Esophagus mucosa (tissue), 1 donor: ENCODE data around the gene MAML1. TPM values are rescaled to one million over a fixed set of nuclear protein-coding genes. Genes with fewer than 3 reads are reported as not detected.
A peak's percentile ranks its signal among the peaks of the same experiment; 100 is the strongest.

Experiments
- ATAC-seq: fragments of 200-7000 bp; cut with Tn5 transposase; one replicate; pipeline ENCODE4 v1.9.1; 2020
- total RNA-seq: library from RNA; stranded (reverse); gene quantifications from one replicate; pipeline ENCODE4 v1.2.4, GENCODE V29; 2023
- donor health status: DM: yes; HTN: yes; CAD: no.

MAML1 gene
- total RNA-seq, 1 donor from 2014 or later: 15.4 TPM

DNA sequence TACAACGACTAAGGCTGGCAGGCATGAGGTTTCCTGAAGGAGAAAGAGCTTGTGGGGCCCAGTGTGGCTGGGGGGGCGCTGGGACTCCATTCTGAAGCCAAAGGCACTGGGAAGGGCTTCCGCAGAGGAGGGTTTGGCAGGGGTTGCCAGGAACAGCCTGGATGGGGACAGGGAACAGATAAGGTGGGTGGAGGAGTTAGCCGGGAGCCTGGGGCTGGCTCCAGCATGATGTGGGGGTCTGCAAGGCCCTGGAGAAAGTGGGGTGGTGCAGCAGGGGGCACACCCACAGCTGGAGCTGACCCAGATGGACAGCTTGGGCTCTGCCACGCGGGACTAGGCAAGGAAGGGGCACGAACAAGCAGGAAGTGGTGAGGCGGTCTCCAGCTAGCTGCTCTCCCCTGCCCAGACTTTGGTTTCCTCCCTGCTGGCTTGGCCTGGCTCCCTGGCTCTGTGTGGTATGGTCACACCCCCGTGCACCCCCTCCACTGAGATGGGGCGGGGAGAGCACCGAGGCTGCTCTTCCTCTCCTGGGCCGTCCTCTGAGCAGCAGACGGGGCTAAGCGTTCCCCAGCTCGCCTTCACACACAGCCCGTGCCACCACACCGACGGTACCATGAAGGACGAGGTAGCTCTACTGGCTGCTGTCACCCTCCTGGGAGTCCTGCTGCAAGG is 61.0 kb downstream of the MAML1 start, which contains the start of gene LTC4S:
LTC4S (plus strand) TSS at position 519 of the 672 bp plus-strand sequence; CDS start at position 614, 95 bp downstream.
- peak; percentile 32 for ATAC-seq

DNA sequence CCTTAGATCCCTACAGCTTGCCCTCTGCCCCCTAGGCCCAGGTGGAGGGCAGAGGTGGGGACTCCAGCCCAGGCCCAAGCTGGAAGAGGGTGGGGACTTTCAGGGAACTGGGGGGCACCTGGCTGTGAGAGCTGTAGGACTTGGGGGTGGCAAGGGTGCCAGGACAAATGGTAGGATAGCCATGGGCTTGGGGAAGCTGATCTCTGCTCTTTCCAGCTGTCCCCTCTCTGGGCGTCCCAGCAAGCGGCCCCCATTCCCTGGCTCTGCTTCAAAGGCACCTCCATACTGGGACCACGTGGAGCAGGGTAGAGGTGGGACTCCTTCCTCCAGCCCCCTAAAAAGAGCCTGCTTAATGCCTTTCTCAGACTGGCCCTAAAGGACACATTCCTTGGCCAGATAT is 61.5 kb downstream of the MAML1 start:
- no peak for ATAC-seq

DNA sequence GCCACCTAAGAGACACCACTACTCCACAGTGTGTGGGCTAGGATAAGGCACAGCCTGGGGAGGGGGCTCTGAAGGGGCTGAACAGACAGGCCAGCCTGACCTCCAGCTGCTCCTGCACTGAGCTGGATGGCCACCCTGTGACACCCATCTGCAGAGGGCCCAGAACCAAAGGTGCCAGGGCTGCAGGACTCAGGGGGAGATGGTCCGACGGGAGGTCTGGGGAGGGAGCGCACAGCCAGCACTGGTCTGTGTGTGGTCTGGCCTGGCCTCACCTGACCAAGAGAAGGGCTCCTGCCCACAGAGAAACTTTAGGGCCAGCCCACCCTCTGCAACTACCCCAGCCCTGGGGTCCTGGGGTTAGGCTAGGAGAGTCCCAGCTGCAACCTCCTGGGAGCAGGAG is 62.0 kb downstream of the MAML1 start:
- peak; percentile 0 for ATAC-seq

DNA sequence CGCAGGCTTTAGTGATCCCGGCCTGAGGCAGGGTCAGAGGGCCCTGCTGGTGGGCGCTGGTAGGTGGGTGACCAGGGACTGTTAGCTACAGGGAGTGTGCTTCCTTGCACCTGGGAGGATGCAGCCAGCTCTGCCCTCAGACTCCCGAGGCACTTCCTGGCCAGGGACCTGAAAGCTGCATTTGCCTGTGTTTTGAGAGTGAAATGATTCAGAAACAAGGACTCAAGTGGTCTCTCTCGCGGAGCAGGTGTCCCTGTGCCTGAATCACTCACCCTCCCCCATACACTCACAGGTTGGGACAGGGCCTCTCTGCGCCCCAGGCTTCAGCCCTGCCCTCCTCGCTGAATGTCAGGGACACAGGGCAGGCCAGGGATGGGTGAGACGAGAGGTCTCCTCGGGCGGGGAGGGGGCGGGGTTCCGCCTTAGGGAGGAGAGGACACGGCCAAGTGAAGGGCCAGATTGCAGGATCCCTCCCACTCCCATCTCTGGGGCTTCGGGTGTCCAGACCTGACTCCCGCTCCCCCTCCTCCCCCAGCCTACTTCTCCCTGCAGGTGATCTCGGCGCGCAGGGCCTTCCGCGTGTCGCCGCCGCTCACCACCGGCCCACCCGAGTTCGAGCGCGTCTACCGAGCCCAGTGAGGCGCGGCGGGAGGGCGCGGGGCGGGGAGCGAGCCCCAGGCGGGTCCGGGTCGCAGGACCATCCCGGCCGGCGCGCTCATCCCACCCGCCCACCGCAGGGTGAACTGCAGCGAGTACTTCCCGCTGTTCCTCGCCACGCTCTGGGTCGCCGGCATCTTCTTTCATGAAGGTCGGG is 62.6 kb downstream of the MAML1 start:
- ATAC-seq: peak; percentile 32

DNA sequence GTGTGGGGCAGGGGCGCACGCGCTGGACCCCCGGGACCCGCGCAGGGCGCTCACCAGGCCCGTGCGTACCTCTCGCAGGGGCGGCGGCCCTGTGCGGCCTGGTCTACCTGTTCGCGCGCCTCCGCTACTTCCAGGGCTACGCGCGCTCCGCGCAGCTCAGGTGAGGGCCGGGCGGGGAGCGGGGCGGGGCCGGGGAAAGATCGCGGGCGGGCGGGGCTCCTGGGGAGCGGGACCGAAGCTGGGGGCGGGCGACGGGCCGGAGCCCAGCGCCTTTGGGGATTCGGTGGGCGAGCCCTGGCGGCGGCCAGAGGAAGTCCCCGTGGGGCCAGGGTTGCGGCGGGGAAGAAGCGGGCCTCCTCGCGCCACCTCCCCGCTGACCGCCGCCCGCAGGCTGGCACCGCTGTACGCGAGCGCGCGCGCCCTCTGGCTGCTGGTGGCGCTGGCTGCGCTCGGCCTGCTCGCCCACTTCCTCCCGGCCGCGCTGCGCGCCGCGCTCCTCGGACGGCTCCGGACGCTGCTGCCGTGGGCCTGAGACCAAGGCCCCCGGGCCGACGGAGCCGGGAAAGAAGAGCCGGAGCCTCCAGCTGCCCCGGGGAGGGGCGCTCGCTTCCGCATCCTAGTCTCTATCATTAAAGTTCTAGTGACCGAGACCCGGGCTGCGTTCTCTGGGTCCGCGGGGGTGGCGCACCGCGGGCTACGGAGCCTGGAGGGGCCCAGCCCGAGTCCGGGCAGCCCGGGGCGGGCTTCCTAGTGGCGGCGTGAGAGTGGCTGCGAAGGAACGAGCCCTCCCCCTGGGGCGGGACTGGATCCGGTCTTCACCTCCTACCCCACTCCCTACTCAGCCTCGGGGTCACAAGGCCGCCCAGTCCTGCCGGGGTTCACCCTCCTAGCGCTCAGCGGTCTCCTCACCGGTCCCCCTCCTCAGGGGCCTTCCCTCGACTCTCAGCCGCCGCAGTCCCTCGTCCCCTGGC is 63.5 kb downstream of the MAML1 start:
- ATAC-seq: peak; percentile 73

DNA sequence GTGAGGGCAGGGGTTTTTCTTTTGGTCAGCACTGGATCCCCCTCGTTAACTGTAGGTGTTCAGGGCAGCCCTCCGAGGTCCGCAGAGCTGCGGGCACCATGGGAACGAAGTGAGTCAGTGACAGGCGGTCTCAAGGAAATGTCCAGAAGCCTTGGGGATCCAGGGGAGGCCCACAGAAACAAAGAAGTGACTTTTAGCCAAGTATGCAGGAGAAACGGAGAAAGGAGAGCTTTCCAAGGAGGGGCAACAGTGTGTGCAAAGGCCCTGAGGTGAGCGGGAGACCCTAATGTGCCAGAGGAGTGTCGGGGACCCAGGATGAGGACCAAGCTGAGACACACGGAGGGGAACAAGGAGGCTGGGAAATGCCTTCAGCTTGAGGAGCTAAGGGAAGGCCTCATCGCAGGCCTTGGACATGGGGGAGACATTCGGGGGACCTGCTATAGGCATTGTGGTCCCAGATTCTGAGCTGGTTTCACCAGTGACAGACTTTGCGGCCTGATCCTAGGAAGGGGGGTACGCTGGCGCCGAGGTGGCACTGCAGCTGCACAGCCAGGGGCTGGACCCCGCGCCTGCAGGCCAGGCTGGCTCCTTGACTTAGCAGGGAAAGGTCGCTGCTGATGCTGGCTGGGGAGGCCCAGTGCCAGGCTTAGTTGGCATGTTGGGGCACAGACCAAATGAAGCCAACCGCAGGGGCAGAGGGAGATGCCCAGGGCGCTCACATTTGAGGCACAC is 64.4 kb downstream of the MAML1 start:
- no peak for ATAC-seq

DNA sequence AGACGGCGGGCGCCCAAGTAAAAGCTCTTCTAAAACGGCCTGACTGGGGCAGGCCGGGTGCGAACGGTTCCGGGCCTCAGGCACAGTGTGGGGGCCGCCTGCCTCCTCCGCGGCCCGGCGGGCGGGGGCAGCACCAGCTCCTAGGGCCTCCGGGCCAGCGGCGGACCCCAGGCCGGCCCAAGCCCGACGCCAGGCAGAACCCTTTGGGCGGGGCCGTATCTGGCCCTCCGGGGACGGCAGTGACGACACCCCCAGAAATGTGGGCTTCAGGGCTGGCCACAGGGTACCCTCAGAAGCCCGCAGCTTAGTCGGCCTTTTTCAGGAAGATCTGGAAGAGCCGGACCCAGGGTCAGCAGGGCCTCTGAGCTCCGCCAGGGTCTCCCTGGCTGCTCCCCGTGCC is 65.1 kb downstream of the MAML1 start:
- no peak for ATAC-seq

DNA sequence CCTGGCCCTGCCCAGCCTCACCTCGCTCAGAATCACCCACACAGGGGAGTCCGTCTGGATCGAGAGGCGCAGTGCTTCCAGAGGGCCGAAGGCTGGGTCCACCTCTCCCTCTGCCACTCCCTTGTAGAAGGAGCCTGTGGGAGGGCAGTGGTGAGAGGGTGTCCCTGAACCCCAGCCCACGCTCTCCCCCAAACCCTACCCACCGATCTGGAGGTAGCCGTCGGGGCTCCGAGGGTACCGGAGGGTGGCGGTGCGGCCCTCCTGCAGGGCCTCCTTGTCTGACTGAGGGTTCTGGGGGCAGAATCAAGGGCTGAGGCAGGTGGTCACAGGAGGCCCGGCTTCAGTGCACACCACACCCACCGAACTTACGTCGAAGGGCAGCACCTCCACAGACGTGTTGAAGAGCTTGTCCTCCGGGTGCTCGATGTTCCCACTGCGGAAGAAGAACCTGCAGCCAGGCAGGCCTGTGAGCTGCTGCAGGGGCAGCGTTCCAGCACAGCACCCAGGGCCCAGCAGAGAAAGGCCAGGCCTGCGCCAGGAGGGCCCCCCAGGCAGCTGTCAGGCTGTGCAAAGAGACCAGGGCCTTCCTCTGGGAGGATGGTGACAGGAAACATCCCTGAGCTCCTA is 65.6 kb downstream of the MAML1 start:
- ATAC-seq: no peak

DNA sequence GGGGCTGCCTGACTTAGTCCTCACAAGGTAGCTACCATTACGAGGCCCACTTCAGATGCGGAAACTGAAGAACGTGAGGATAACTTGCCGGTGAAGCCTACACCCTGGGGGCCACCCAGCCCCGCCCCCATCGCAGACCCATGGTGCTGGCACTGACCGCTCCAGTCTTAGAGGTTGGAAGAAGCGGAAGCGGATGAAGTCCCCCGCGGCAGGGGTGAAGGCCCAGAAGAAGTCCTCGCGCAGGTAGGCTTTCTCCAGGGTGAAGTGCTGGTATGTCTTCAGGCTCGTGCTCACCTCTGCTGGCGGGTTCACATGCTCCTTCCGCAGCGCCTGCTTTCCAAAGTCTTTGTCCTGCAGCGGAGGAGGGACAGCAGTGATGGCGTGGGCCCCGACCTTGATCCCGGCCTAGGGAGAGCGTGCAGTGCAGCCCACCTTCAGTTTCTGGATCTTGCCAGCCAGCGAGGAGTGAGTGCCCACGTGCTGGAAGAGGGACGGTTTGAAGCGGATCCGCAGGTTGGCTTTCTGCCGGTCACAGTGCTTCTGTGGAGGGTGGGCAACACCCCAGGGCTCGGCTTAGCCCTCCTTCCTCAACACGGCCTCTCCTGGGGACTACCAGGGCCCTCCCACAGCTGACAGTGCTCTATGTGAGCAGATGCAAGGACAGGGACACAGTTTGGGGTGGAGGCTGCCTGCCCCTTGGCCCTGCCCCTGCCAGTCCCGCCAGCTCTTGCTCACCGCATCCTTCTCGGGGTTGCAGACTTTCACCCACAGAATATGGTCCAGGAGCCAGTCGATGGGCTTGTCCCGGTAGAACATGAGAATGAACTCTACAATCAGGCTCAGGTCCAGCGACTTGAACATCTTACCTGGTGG is 66.4 kb downstream of the MAML1 start:
- no peak for ATAC-seq

DNA sequence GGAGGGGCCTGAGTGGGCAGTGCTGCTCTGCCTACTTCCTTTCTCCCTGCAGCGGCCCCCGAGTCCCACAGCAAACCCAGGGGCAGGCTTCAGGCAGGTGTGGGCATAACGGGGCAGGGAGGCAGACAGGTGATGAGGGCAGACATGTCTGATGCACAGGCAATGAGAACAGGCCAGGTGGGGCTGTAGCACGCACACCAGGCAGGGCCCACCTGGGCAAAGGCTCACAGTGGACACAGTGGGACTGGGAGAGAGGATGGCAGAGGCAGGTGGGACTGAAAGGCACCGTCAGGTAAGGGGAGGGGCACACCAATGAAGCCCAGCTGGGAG is 67.0 kb downstream of the MAML1 start:
- ATAC-seq: no peak

DNA sequence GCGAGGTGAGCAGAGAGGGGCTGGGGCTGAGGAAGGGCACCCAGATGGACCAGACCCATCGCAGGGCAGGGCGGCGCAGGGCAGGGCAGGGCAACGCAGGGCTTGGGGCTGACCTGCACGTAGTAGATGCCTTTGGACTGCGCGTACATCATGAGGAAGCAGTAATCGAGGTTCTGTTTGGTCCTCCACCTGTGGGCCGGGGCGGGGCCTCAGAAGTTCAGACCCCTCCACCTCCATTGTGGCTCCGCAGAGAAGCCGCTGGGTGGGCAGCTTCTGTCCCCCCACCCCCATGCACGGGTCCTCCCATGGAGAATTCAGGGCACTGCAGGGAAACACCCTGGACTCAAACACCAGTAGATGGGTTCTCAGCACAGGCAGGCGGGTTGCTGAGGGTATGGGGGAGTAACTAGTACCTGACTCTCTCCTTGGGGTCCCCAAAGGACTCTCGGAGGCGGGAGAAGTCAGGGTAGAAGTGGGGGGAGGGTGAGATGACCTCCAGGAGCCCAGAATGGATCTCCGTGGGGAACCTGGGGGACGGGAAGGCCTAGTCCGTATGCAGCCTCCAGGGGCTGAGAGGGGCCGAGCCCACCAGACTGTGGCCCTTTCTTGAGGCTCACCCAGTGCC is 67.6 kb downstream of the MAML1 start:
- no peak for ATAC-seq

DNA sequence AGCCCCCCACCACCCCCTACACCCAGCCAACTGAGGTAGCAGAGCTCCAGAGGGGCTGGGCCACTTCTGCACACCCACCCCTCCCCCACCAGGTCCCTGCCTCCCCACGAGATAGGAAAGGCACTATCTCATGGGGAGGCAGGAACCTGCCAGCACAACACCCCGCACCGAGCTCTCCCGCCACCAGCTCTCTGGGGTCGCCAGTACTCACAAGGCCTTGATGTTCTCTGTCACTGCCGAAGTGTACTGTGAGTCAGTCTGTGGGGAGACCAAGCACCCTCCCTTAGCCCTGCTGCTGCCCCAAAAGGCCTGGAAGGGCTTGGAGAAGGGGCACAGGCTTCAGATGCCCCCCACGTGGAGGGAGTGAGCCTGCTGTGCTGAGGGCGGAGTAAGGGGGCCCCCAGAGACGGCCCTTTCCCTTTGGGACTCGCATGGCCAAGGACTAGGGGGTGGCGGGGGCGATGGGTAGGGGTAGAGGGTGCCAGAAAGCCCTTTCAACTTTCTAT is 68.1 kb downstream of the MAML1 start:
- no peak for ATAC-seq

DNA sequence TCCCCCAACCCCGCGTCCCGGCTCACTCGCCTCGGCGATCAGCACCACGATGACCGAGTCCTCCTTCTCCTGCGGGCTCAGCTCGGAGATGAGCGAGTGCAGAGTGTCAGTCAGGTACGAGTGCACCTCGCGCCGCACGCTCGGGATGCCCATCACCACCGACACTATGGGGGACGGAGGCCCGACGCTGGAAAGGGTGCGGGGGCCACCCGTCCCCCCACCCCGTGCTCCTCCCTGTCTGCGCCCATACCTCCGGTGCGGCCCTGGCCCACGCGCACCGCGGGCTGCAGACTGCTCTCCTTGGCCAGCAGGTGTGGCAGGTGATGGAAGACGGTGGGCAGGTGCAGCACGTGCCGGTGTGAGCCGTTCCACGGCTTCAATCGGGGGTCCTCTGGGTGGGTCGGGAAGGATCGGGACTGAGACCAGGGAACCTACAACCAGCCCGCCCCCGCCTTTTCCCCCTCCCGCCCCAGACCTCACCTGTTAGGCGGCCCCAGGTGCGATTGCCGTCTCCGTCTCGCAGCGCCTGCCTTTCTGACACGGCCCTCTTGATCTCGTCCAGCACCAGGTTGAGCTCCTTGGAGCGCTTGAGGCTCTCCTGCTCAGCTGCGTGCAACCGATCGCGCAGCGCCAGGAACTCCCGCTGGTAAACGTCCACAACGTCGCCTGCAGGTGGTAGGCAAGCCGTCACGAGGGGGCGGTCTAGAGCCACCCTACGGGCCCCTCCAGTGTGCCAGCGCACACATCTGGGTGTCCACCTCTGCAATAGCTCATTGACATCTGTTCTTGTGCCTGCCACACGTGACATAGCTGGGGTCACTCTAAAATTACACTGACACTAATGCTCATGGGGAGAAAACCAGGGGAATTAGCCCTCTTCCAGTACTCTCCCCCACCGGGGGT is 68.9 kb downstream of the MAML1 start:
- ATAC-seq: peak; percentile 35

DNA sequence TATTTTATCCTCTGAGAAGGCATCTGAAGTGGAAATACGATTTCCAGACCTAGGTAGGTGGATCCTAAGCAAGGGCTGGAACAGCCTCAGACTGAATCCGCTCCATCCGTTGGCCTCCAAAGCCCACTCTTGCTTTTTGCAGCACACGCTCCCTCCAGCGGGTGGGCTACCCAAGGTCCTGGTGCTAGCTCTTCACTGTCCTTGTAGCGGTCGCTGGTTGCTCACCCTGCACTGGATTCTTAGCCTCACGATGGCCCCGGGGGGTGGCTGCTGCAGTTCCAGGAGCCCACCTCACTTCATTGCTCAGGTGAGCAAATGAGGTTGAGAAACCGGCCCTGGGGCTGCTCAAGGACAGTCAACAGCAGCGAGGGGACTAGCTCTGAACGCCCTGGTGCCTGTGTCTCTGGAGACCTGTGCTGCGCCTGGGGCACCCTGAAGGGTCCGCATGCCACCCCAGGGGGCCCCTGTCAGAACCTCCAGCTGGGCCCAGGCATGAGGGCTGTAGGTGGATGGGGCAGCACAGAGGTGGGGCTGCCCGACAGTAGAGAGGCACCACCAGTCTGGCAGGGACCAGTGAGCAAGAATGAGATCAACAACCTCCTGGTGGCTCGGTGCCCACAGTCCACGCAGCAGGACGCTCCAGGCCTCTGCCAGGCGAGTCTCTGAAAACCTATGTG is 69.7 kb downstream of the MAML1 start:
- ATAC-seq: peak; percentile 11

DNA sequence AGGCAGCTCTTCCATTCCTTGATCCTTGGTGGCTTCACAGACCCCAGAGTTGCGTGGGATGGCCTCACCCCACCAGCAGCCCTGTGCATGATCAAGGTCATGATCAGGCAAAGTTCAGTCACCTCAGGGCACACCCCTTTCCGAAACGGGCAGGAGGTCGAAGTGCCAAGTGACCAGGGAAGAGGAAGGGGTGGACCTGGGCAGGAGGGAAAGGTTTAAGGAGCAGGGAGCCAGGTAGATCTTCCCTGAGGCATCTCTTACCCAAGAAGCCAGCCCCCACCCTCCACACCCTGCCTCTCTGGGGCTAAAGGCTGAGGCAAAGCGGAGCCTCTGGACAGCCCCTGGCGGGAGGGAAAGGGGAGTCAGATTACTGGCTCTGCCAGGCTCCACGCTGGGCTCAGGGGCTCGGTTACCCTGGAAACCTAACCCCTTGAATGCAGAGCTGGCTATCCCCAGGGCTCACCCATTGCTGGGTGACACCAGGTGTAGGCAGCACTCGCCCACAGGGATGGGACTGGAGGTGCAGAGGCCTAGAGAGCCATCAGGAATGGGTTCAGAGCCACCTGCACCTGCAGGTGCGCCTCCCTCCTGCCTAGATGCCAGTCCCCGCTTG is 70.4 kb downstream of the MAML1 start:
- ATAC-seq: no peak

DNA sequence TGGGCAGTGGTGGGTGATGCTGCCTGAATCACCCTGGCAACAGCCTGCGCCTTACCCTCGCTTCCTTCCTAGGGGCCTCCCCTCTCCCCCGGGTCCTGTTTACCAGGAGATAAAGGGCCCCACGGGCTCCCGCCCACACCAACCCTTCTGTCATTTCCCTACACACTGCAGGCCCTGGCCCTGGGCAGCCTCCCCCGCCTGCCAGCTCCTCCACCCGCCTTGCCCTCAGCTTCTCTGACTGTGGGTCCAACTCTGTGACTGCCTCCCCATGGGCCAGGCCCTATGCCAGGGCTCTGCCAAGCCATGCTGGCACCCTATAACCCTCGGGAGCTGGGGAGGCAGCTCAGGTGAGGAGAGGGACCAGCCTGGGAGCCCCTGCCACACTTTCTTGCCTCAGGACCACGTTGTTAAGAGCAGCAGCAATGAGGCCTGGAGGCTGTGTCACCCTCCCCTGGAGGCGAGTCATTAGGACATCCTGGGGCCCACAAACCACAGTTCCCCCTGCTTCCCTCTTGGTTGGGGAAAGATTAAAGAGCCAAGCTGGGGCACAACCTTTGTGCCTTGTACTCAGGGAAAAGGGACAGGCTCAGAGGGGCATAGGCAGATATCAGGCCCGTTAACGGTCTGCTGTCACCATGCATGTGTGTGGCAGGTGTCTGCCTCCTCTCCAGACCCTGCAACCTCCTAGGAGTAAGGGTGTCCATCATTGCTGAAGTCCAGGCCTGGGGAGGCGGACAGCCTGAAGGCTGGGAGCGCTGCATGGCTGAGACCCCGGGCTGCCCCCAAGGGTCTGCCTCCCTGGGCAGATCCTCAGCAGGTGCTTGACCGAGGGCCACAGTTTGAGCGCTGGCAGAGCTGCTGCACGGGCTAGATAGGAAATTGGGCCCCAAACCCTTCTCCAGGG is 71.3 kb downstream of the MAML1 start:
- no peak for ATAC-seq

DNA sequence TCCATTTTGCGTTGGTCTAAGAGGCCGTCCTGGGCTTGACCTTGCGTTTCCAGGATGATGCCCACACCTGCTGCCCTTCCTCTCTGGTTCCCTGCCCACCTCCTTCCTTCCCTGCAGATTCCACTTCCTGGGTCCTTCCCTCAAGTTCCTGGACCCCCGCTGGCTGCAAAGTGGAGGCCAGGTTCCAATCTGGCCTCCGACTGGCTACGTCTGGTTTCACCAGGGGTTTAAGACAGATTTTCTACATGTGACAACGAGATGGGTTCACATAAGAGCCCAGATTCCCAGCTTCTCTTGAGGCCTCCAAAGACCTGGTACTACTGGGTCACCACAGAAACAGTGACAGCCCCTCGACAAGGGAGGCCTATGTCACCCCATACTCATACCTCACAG is 71.9 kb downstream of the MAML1 start:
- ATAC-seq: no peak
